SK-N-SH (cell line): Measurements from ENCODE around the gene DHRS12. TPM values are rescaled to one million over a fixed set of nuclear protein-coding genes. Genes with fewer than 3 reads are reported as not detected.

Source experiments
- CTCF ChIA-PET: fragments of 300-600, 350-600 bp; formaldehyde crosslinking; extraction: SDS; loops from one replicate; lab custom pipeline; 2021; lab: Yijun Ruan, JAX
- POLR2A ChIA-PET: fragments of 350-600 bp; sonication (Branson Sonifier 250); formaldehyde crosslinking; extraction: SDS; loops from one replicate; lab custom pipeline; 2020; ENCODE audit warnings: antibody characterized with exemption, inconsistent platforms; lab: Yijun Ruan, JAX
- DNase-seq: peaks from one replicate; pipeline ENCODE4 v3.0.0; 2012
- H2AFZ ChIP-seq: fragments of 200-600 bp; sonication (generic); 2 replicates; pipeline ENCODE4 v1.8.1; 2016; ENCODE audit warnings: antibody characterized with exemption, mild to moderate bottlenecking, low read depth
- H3F3A ChIP-seq: fragments of 200-600 bp; sonication (generic); replicated peaks from 2 replicates; pipeline ENCODE3; 2016; ENCODE audit warnings: antibody characterized with exemption, mild to moderate bottlenecking; ENCODE audit not compliant: insufficient read depth
- H3K27ac ChIP-seq, 2 experiments: fragments of 200-500 bp in 1 of 2; fragments of 200-600 bp in 1 of 2; sonication (Bioruptor generic) in 1 of 2; sonication (generic), shearing (Covaris generic) in 1 of 2; 2 replicates each; pipeline versions ENCODE4 v1.5.1 to v1.6.1; 2014 to 2016; ENCODE audit warnings: low read depth in 2 of 2, inconsistent platforms in 1 of 2, low read length in 1 of 2, mild to moderate bottlenecking in 1 of 2, mixed read lengths in 1 of 2
- H3K27me3 ChIP-seq: fragments of 200-600 bp; sonication (generic), shearing (Covaris generic); 2 replicates; pipeline ENCODE4 v1.6.1; 2016; ENCODE audit warnings: mixed run types; ENCODE audit not compliant: insufficient read depth
- H3K36me3 ChIP-seq, 2 experiments: fragments of 200-500 bp in 1 of 2; fragments of 200-600 bp in 1 of 2; sonication (Bioruptor generic) in 1 of 2; sonication (generic) in 1 of 2; replicated peaks in 1 of 2; 2 replicates each; pipeline versions ENCODE3 to v1.5.1; 2014 to 2016; ENCODE audit warnings: low read length in 1 of 2, mild to moderate bottlenecking in 1 of 2; ENCODE audit not compliant: insufficient read depth in 2 of 2, control insufficient read depth in 1 of 2
- H3K4me1 ChIP-seq, 2 experiments: fragments of 200-500 bp in 1 of 2; fragments of 200-600 bp in 1 of 2; sonication (Bioruptor generic) in 1 of 2; sonication (generic), shearing (Covaris generic) in 1 of 2; 2 replicates each; pipeline versions ENCODE4 v1.5.1 to v1.6.1; 2014 to 2016; ENCODE audit warnings: low read depth in 1 of 2, low read length in 1 of 2, mixed run types in 1 of 2; ENCODE audit not compliant: insufficient read depth in 2 of 2, control insufficient read depth in 1 of 2
- H3K4me2 ChIP-seq: fragments of 200-600 bp; sonication (generic), shearing (Covaris generic); 2 replicates; pipeline ENCODE4 v1.6.1; 2017; ENCODE audit warnings: mixed run types
- H3K4me3 ChIP-seq, 2 experiments: fragments of 200-500 bp in 1 of 2; fragments of 200-600 bp in 1 of 2; sonication (Bioruptor generic) in 1 of 2; sonication (generic), shearing (Covaris generic) in 1 of 2; 2 replicates each; pipeline versions ENCODE4 v1.5.1 to v1.8.1; 2014 to 2016; ENCODE audit warnings: low read depth in 2 of 2, inconsistent platforms in 1 of 2, low read length in 1 of 2, mild to moderate bottlenecking in 1 of 2, mixed read lengths in 1 of 2, moderate library complexity in 1 of 2
- H3K79me2 ChIP-seq: fragments of 200-600 bp; sonication (generic); 2 replicates; pipeline ENCODE4 v1.8.1; 2017; ENCODE audit warnings: mild to moderate bottlenecking; ENCODE audit not compliant: insufficient read depth
- H3K9ac ChIP-seq: fragments of 200-600 bp; sonication (generic); 2 replicates; pipeline ENCODE4 v1.6.1; 2017; ENCODE audit warnings: mixed run types
- H3K9me2 ChIP-seq: fragments of 200-600 bp; sonication (generic); 2 replicates; pipeline ENCODE4 v1.6.1; 2017; ENCODE audit warnings: mixed run types
- H3K9me3 ChIP-seq: fragments of 200-600 bp; sonication (generic); 2 replicates; pipeline ENCODE4 v1.6.1; 2017; ENCODE audit warnings: mixed run types, mild to moderate bottlenecking, moderate library complexity
- H4K20me1 ChIP-seq: fragments of 200-600 bp; sonication (generic); 2 replicates; pipeline ENCODE4 v1.6.1; 2017; ENCODE audit warnings: mild to moderate bottlenecking, mixed run types; ENCODE audit not compliant: insufficient read depth
- CTCF ChIP-seq: fragments of 200-600 bp; sonication (generic); IDR thresholded peaks from 2 replicates; pipeline ENCODE4 v1.6.1; 2017; ENCODE audit warnings: antibody characterized with exemption, mild to moderate bottlenecking, moderate library complexity
- FOXJ3 ChIP-seq: sonication (generic); formaldehyde crosslinking; IDR thresholded peaks from 2 replicates; pipeline ENCODE4 v1.5.1; 2020; ENCODE audit warnings: mild to moderate bottlenecking, missing genetic modification reagents
- FOXM1 ChIP-seq: IDR thresholded peaks from 2 replicates; pipeline ENCODE4 v1.4.0; 2012; ENCODE audit warnings: low read depth, mild to moderate bottlenecking
- MEF2A ChIP-seq: IDR thresholded peaks from 2 replicates; pipeline ENCODE4 v1.4.0; 2012; ENCODE audit warnings: low read depth, borderline replicate concordance
- RAD21 ChIP-seq: IDR thresholded peaks from 2 replicates; pipeline ENCODE4 v1.6.1; 2012; ENCODE audit warnings: mild to moderate bottlenecking, low read length
- RFX5 ChIP-seq: IDR thresholded peaks from 2 replicates; pipeline ENCODE4 v1.6.1; 2012; ENCODE audit warnings: mild to moderate bottlenecking, improper control_type of control experiment, low read length
- SMC3 ChIP-seq: IDR thresholded peaks from 2 replicates; pipeline ENCODE4 v1.6.1; 2012; ENCODE audit warnings: low read depth, low read length, improper control_type of control experiment
- TAF1 ChIP-seq: IDR thresholded peaks from 2 replicates; pipeline ENCODE4 v1.6.1; 2012; ENCODE audit warnings: low read depth, mild to moderate bottlenecking, low read length, moderate library complexity, borderline replicate concordance
- YY1 ChIP-seq: IDR thresholded peaks from 2 replicates; pipeline ENCODE4 v1.4.0; 2012; ENCODE audit warnings: low read depth, mild to moderate bottlenecking
- WGBS: methylation state at CpG from one replicate; pipeline ENCODE4 v1.1.6; 2017; ENCODE audit warnings: low lambda C conversion rate; 5-methylcytosine and 5-hydroxymethylcytosine counted together
- polyA plus RNA-seq, 3 experiments: library from polyadenylated mRNA; depleted of rRNA; stranded (reverse); fragments of >200 nt; gene quantifications; 2 replicates each; pipeline ENCODE4 v1.2.3, GENCODE V29; 2012
- TF ChIP-seq, protein P1 (sequence below): IDR thresholded peaks from 2 replicates; pipeline ENCODE4 v1.4.0; 2012; ENCODE audit warnings: low read depth, borderline replicate concordance
- TF ChIP-seq, protein P2 (sequence below): IDR thresholded peaks from 2 replicates; pipeline ENCODE4; 2012
- TF ChIP-seq, protein P3 (sequence below): IDR thresholded peaks from 2 replicates; pipeline ENCODE4 v1.6.1; 2012; ENCODE audit warnings: mild to moderate bottlenecking, low read depth, low read length, moderate library complexity
- TF ChIP-seq, protein P4 (sequence below): fragments of 150-350 bp; IDR thresholded peaks from 2 replicates; pipeline ENCODE4 v1.6.1; 2017; ENCODE audit warnings: antibody characterized with exemption, low read length, low read depth, borderline replicate concordance

DHRS12 gene
- polyA plus RNA-seq, 1 of the 3 experiments (the other 2 are of a cell fraction) = 9.6 TPM

DNA sequence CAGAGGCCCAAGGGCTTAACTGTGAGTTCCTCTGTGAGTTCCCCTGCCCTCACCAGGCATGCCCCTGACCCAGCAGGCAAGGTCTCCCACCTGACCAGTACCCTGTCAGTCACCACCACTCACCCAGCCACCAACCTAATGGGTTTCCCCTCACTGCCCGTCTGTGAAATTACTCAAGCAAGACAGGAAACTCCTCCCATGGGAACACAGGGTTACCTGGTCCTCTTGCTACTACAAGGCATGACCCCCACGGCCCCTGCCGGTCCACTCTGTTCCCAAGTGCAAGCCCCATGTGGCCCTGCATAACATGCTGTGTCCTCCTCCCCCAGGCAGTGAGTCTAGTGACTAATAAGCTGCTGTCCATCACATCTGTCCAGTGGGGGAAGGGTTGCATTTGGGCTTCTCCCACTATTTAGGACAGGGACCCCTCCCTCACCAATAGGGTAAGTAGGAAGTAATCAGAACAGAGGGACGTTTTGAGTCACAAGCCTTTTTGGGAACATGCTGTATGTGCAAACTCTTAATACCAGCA is 8.0 kb upstream of the DHRS12 start:
- Histone ChIP-seq H3K27me3 (no peaks in the 10 kb centered on the region), H3K9me2 (no peaks in the 10 kb centered on the region), H3K79me2 (no peaks in the 10 kb centered on the region), H4K20me1 (no peaks in the 10 kb centered on the region), H2AFZ (no peak overlapping the region), H3K36me3 (no peaks in the 10 kb centered on the region), H3K4me2 (no peak overlapping the region), H3K9me3 (no peaks in the 10 kb centered on the region), H3K27ac (no peak overlapping the region), H3K9ac (no peak overlapping the region), H3K4me3 (no peak overlapping the region), H3F3A (no peaks in the 10 kb centered on the region), H3K4me1 (peaks cover 0 to 14% of the 10 kb centered on the region in 2 experiments; a peak in 1 of 4 replicates)
- POLR2A ChIA-PET = no interaction called here
- CTCF ChIA-PET = interaction anchor here (1.3 to 4.7 kb wide), 3 partner anchors 34 to 377 kb away, joined by 3 to 33 read pairs (median 3); no protein-coding TSS in a partner anchor
- DNase-seq = no peak
- 59% methylated on average over 4 of the region's 4 CpGs for WGBS
- TF ChIP-seq, protein P1, sequence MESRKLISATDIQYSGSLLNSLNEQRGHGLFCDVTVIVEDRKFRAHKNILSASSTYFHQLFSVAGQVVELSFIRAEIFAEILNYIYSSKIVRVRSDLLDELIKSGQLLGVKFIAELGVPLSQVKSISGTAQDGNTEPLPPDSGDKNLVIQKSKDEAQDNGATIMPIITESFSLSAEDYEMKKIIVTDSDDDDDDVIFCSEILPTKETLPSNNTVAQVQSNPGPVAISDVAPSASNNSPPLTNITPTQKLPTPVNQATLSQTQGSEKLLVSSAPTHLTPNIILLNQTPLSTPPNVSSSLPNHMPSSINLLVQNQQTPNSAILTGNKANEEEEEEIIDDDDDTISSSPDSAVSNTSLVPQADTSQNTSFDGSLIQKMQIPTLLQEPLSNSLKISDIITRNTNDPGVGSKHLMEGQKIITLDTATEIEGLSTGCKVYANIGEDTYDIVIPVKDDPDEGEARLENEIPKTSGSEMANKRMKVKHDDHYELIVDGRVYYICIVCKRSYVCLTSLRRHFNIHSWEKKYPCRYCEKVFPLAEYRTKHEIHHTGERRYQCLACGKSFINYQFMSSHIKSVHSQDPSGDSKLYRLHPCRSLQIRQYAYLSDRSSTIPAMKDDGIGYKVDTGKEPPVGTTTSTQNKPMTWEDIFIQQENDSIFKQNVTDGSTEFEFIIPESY = no peak
- no peak for TF ChIP-seq FOXJ3 (CRISPR knock-in tag)
- TF ChIP-seq, protein P2, sequence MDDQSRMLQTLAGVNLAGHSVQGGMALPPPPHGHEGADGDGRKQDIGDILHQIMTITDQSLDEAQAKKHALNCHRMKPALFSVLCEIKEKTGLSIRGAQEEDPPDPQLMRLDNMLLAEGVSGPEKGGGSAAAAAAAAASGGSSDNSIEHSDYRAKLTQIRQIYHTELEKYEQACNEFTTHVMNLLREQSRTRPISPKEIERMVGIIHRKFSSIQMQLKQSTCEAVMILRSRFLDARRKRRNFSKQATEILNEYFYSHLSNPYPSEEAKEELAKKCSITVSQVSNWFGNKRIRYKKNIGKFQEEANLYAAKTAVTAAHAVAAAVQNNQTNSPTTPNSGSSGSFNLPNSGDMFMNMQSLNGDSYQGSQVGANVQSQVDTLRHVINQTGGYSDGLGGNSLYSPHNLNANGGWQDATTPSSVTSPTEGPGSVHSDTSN = no peak

GRCh38 chr13:51811046-51811445 is 7.1 kb upstream of the DHRS12 start:
- Histone ChIP-seq H3K27me3 (no peaks in the 10 kb centered on the region), H3K9me3 (no peaks in the 10 kb centered on the region), H3K9me2 (no peaks in the 10 kb centered on the region), H3K4me3 (no peak overlapping the region), H4K20me1 (no peaks in the 10 kb centered on the region), H2AFZ (no peak overlapping the region), H3K9ac (no peak overlapping the region), H3K27ac (no peak overlapping the region), H3F3A (no peaks in the 10 kb centered on the region), H3K4me2 (no peak overlapping the region), H3K36me3 (no peaks in the 10 kb centered on the region), H3K79me2 (no peaks in the 10 kb centered on the region), H3K4me1 (peaks cover 0 to 15% of the 10 kb centered on the region in 2 experiments; a peak in 2 of 4 replicates)
- POLR2A ChIA-PET = interaction anchor here (0.9 kb wide), 1 partner anchor 358 kb away, joined by 4 read pairs; no protein-coding TSS in a partner anchor
- WGBS = 84% methylated on average over 5 of the region's 12 CpGs
- CTCF ChIA-PET = interaction anchor here (0.7 to 1.4 kb wide), 4 partner anchors 11 to 390 kb away, joined by 3 to 4 read pairs (median 3); no protein-coding TSS in a partner anchor
- no peak for DNase-seq
- TF ChIP-seq, protein P3, sequence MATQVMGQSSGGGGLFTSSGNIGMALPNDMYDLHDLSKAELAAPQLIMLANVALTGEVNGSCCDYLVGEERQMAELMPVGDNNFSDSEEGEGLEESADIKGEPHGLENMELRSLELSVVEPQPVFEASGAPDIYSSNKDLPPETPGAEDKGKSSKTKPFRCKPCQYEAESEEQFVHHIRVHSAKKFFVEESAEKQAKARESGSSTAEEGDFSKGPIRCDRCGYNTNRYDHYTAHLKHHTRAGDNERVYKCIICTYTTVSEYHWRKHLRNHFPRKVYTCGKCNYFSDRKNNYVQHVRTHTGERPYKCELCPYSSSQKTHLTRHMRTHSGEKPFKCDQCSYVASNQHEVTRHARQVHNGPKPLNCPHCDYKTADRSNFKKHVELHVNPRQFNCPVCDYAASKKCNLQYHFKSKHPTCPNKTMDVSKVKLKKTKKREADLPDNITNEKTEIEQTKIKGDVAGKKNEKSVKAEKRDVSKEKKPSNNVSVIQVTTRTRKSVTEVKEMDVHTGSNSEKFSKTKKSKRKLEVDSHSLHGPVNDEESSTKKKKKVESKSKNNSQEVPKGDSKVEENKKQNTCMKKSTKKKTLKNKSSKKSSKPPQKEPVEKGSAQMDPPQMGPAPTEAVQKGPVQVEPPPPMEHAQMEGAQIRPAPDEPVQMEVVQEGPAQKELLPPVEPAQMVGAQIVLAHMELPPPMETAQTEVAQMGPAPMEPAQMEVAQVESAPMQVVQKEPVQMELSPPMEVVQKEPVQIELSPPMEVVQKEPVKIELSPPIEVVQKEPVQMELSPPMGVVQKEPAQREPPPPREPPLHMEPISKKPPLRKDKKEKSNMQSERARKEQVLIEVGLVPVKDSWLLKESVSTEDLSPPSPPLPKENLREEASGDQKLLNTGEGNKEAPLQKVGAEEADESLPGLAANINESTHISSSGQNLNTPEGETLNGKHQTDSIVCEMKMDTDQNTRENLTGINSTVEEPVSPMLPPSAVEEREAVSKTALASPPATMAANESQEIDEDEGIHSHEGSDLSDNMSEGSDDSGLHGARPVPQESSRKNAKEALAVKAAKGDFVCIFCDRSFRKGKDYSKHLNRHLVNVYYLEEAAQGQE = no peak
- TF ChIP-seq YY1 = no peak
- no peak for TF ChIP-seq RFX5
- TF ChIP-seq CTCF = no peak
- TF ChIP-seq FOXM1 = no peak
- TF ChIP-seq TAF1 = no peak
- TF ChIP-seq, protein P4, sequence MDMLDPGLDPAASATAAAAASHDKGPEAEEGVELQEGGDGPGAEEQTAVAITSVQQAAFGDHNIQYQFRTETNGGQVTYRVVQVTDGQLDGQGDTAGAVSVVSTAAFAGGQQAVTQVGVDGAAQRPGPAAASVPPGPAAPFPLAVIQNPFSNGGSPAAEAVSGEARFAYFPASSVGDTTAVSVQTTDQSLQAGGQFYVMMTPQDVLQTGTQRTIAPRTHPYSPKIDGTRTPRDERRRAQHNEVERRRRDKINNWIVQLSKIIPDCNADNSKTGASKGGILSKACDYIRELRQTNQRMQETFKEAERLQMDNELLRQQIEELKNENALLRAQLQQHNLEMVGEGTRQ = no peak
- no peak for TF ChIP-seq MEF2A
- TF ChIP-seq, protein P1 = no peak
- TF ChIP-seq RAD21 = no peak
- TF ChIP-seq SMC3 = no peak
